ENCODE data around the gene LRRC8B.
"Not testable (repeated sequence)": the region's sequence is repeated elsewhere in the genome, so short reads cannot be mapped to it uniquely, and the experiment has no call there.

Gene LRRC8B

GRCh38 chr1:89575207-89575606 lies 50.6 kb downstream of the LRRC8B start:
- TF ChIP-seq ZNF274 (IDR thresholded peaks at IDR 0.05; ENCODE audit: low read depth, low read length), result no peak

GRCh38 chr1:89576013-89576412 lies 51.4 kb downstream of the LRRC8B start:
- TF ChIP-seq ZNF274 (IDR thresholded peaks at IDR 0.05; ENCODE audit: low read depth, low read length), result no peak
- no peak overlapping the region for H3K4me3 ChIP-seq (ENCODE audit: low read length)

More at GRCh38 chr1:89575207-89575606, 50.6 kb downstream of the LRRC8B start:
- H3K4me3 ChIP-seq (ENCODE audit: low read length), result no peak overlapping the region

- no peak for TF ChIP-seq ZNF274 (IDR thresholded peaks at IDR 0.05; ENCODE audit: low read depth, low read length)
- no peak overlapping the region for H3K4me3 ChIP-seq (ENCODE audit: low read length)
Observed at GRCh38 chr1:89578151-89578550, 53.5 kb downstream of the LRRC8B start.

GRCh38 chr1:89578946-89579684 lies 54.5 kb downstream of the LRRC8B start:
- no peak overlapping the region for H3K4me3 ChIP-seq (ENCODE audit: low read length)
- TF ChIP-seq ZNF274 (IDR thresholded peaks at IDR 0.05; ENCODE audit: low read depth, low read length), result no peak

GRCh38 chr1:89580036-89580435 lies 55.4 kb downstream of the LRRC8B start:
- H3K4me3 ChIP-seq (ENCODE audit: low read length), result no peak overlapping the region
- TF ChIP-seq ZNF274 (IDR thresholded peaks at IDR 0.05; ENCODE audit: low read depth, low read length), result no peak

GRCh38 chr1:89581859-89582258 lies 57.2 kb downstream of the LRRC8B start:
- no peak overlapping the region for H3K4me3 ChIP-seq (ENCODE audit: low read length)
- TF ChIP-seq ZNF274 (IDR thresholded peaks at IDR 0.05; ENCODE audit: low read depth, low read length), result no peak

GRCh38 chr1:89582571-89582970 lies 57.9 kb downstream of the LRRC8B start:
- no peak overlapping the region for H3K4me3 ChIP-seq (ENCODE audit: low read length)
- no peak for TF ChIP-seq ZNF274 (IDR thresholded peaks at IDR 0.05; ENCODE audit: low read depth, low read length)

- no peak overlapping the region for H3K4me3 ChIP-seq (ENCODE audit: low read length)
- no peak for TF ChIP-seq ZNF274 (IDR thresholded peaks at IDR 0.05; ENCODE audit: low read depth, low read length)
Observed at GRCh38 chr1:89584211-89584610, 59.6 kb downstream of the LRRC8B start.

GRCh38 chr1:89584781-89585180 lies 60.2 kb downstream of the LRRC8B start:
- TF ChIP-seq ZNF274 (IDR thresholded peaks at IDR 0.05; ENCODE audit: low read depth, low read length), result no peak
- H3K4me3 ChIP-seq (ENCODE audit: low read length), result no peak overlapping the region

- no peak for TF ChIP-seq ZNF274 (IDR thresholded peaks at IDR 0.05; ENCODE audit: low read depth, low read length)
- no peak overlapping the region for H3K4me3 ChIP-seq (ENCODE audit: low read length)
Observed at GRCh38 chr1:89587729-89588161, 63.1 kb downstream of the LRRC8B start.

- no peak for TF ChIP-seq ZNF274 (IDR thresholded peaks at IDR 0.05; ENCODE audit: low read depth, low read length)
- H3K4me3 ChIP-seq (ENCODE audit: low read length), result no peak overlapping the region
Observed at GRCh38 chr1:89588480-89588879, 63.9 kb downstream of the LRRC8B start.

- TF ChIP-seq ZNF274 (IDR thresholded peaks at IDR 0.05; ENCODE audit: low read depth, low read length), result no peak
- H3K4me3 ChIP-seq (ENCODE audit: low read length), result no peak overlapping the region
Observed at GRCh38 chr1:89589515-89589914, 64.9 kb downstream of the LRRC8B start.

- no peak for TF ChIP-seq ZNF274 (IDR thresholded peaks at IDR 0.05; ENCODE audit: low read depth, low read length)
- H3K4me3 ChIP-seq (ENCODE audit: low read length), result no peak overlapping the region
Observed at GRCh38 chr1:89590341-89591080, 65.9 kb downstream of the LRRC8B start.

GRCh38 chr1:89592861-89593302 lies 68.3 kb downstream of the LRRC8B start:
- H3K4me3 ChIP-seq (ENCODE audit: low read length), result not testable (repeated sequence)

GRCh38 chr1:89594096-89594740 lies 69.6 kb downstream of the LRRC8B start:
- no peak overlapping the region for H3K4me3 ChIP-seq (ENCODE audit: low read length)
- no peak for TF ChIP-seq ZNF274 (IDR thresholded peaks at IDR 0.05; ENCODE audit: low read depth, low read length)
